ENCODE data around the gene SNRPE. TPM values are rescaled to one million over a fixed set of nuclear protein-coding genes. Genes with fewer than 3 reads are reported as not detected.
A peak's percentile ranks its signal among the peaks of the same experiment; 100 is the strongest.

Gene SNRPE
- total RNA-seq, 1 donor from 2014 or later = 122 TPM

DNA sequence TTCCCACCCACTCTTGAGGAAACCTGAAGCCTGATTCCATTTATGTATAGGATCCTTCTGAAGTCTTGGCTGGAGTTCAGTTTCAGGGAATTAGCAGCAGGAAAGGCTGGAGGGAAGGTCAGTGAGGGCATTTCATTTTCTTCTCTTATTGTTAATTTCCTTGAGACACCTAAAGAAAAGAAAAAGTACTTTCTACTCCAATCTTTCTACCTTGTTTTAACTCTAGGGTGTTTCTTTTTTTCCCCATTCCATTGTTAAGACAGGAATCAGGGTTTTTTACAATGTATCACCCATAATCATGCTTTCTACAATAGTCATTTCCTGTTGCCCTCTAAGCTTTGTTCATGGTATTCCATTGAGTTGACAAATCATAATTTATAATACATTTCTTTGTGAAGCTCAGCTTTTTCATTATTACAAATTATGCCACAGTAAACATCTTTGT is 27.4 kb downstream of the SNRPE start:
- Mint-ChIP-seq H3K4me3 (ENCODE audit: unreplicated experiment) (peak overlapping the region; percentile 56), H3K36me3 (ENCODE audit: low read depth, unreplicated experiment) (peaks cover 3% of the 10 kb centered on the region), H3K9me3 (ENCODE audit: unreplicated experiment) (peaks cover 4% of the 10 kb centered on the region), H3K27ac (ENCODE audit: unreplicated experiment) (peak overlapping the region; percentile 50), H3K4me1 (ENCODE audit: low read depth, unreplicated experiment) (peaks cover 12% of the 10 kb centered on the region), H3K27me3 (ENCODE audit: low read depth, unreplicated experiment) (no peaks in the 10 kb centered on the region)
- peak overlapping the region; percentile 88 for H3K27ac ChIP-seq (ENCODE audit: low read depth, low read length)
- H3K4me1 ChIP-seq (ENCODE audit: insufficient read depth, low read length) = peaks cover 15% of the 10 kb centered on the region
- H4K20me1 ChIP-seq (ENCODE audit: insufficient read depth, low read length) = no peaks in the 10 kb centered on the region
- H2AFZ ChIP-seq (ENCODE audit: low read depth, low read length) = peak overlapping the region; percentile 51
- FAIRE-seq (no peak), DNase-seq (ENCODE audit: low read depth) (peak; percentile 80)
- H3K27me3 ChIP-seq (ENCODE audit: insufficient read depth, low read length) = no peaks in the 10 kb centered on the region
- no peaks in the 10 kb centered on the region for H3K79me2 ChIP-seq (ENCODE audit: insufficient read depth, low read length)
- peak overlapping the region; percentile 53 for H3K9ac ChIP-seq (ENCODE audit: low read length)
- TF ChIP-seq, protein P1, sequence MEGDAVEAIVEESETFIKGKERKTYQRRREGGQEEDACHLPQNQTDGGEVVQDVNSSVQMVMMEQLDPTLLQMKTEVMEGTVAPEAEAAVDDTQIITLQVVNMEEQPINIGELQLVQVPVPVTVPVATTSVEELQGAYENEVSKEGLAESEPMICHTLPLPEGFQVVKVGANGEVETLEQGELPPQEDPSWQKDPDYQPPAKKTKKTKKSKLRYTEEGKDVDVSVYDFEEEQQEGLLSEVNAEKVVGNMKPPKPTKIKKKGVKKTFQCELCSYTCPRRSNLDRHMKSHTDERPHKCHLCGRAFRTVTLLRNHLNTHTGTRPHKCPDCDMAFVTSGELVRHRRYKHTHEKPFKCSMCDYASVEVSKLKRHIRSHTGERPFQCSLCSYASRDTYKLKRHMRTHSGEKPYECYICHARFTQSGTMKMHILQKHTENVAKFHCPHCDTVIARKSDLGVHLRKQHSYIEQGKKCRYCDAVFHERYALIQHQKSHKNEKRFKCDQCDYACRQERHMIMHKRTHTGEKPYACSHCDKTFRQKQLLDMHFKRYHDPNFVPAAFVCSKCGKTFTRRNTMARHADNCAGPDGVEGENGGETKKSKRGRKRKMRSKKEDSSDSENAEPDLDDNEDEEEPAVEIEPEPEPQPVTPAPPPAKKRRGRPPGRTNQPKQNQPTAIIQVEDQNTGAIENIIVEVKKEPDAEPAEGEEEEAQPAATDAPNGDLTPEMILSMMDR (IDR thresholded peaks at IDR 0.05; ENCODE audit: insufficient read depth, low read depth, low read length) = no peak
- TF ChIP-seq EZH2 (IDR thresholded peaks at IDR 0.05; ENCODE audit: insufficient read depth, low read length) = no peak
- no peaks in the 10 kb centered on the region for H3K36me3 ChIP-seq (ENCODE audit: insufficient read depth, low read length)
- peak overlapping the region; percentile 22 for H3K4me3 ChIP-seq (ENCODE audit: insufficient read depth, low read depth, low read length)
- H3K4me2 ChIP-seq (ENCODE audit: low read length) = peak overlapping the region; percentile 68
- H3K9me3 ChIP-seq (ENCODE audit: insufficient read depth, low read depth, low read length) = no peaks in the 10 kb centered on the region

DNA sequence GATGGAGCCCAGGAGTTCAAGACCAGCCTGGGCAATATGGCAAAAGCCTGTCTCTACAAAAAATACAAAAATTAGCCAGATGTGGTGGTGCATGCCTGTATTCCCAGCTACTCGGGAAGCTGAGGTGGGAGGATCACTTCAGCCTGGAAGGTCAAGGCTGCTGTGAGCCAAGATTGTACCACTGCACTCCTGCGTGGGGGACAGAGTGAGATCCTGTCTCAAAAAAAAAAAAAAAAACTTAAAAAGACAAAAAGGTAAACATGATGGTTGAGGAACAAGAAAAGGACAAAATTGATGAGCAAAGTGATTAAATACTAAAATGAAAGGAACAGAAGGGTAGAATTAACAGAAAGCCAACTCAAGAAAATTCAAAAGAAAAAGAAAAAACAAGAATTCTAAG is 30.6 kb downstream of the SNRPE start:
- no peak for FAIRE-seq
- Mint-ChIP-seq H3K4me3 (ENCODE audit: unreplicated experiment) (no peak overlapping the region), H3K4me1 (ENCODE audit: low read depth, unreplicated experiment) (peaks cover 12% of the 10 kb centered on the region), H3K27ac (ENCODE audit: unreplicated experiment) (no peak overlapping the region), H3K9me3 (ENCODE audit: unreplicated experiment) (peaks cover 9% of the 10 kb centered on the region), H3K36me3 (ENCODE audit: low read depth, unreplicated experiment) (peaks cover 10% of the 10 kb centered on the region), H3K27me3 (ENCODE audit: low read depth, unreplicated experiment) (no peaks in the 10 kb centered on the region)
- no peaks in the 10 kb centered on the region for H3K9me3 ChIP-seq (ENCODE audit: insufficient read depth, low read depth, low read length)
- no peaks in the 10 kb centered on the region for H4K20me1 ChIP-seq (ENCODE audit: insufficient read depth, low read length)
- no peaks in the 10 kb centered on the region for H3K79me2 ChIP-seq (ENCODE audit: insufficient read depth, low read length)
- H3K27ac ChIP-seq (ENCODE audit: low read depth, low read length) = no peak overlapping the region
- DNase-seq (ENCODE audit: low read depth) = no peak
- H3K4me3 ChIP-seq (ENCODE audit: insufficient read depth, low read depth, low read length) = no peak overlapping the region
- H2AFZ ChIP-seq (ENCODE audit: low read depth, low read length) = no peak overlapping the region
- H3K4me2 ChIP-seq (ENCODE audit: low read length) = no peak overlapping the region
- no peaks in the 10 kb centered on the region for H3K27me3 ChIP-seq (ENCODE audit: insufficient read depth, low read length)
- H3K9ac ChIP-seq (ENCODE audit: low read length) = no peak overlapping the region
- peaks cover 15% of the 10 kb centered on the region for H3K4me1 ChIP-seq (ENCODE audit: insufficient read depth, low read length)
- no peak for TF ChIP-seq EZH2 (IDR thresholded peaks at IDR 0.05; ENCODE audit: insufficient read depth, low read length)
- H3K36me3 ChIP-seq (ENCODE audit: insufficient read depth, low read length) = no peaks in the 10 kb centered on the region

- H3K27ac Mint-ChIP-seq (ENCODE audit: unreplicated experiment) = no peak overlapping the region
- no peak for DNase-seq (ENCODE audit: low read depth)
- no peaks in the 10 kb centered on the region for H3K4me1 Mint-ChIP-seq (ENCODE audit: low read depth, unreplicated experiment)
- Histone ChIP-seq H3K4me1 (ENCODE audit: insufficient read depth, low read length) (no peaks in the 10 kb centered on the region), H3K9ac (ENCODE audit: low read length) (no peak overlapping the region), H3K4me3 (ENCODE audit: insufficient read depth, low read depth, low read length) (no peak overlapping the region), H3K27me3 (ENCODE audit: insufficient read depth, low read length) (no peaks in the 10 kb centered on the region), H3K79me2 (ENCODE audit: insufficient read depth, low read length) (no peaks in the 10 kb centered on the region), H3K4me2 (ENCODE audit: low read length) (no peak overlapping the region), H3K27ac (ENCODE audit: low read depth, low read length) (no peak overlapping the region), H4K20me1 (ENCODE audit: insufficient read depth, low read length) (no peaks in the 10 kb centered on the region), H3K36me3 (ENCODE audit: insufficient read depth, low read length) (no peaks in the 10 kb centered on the region), H2AFZ (ENCODE audit: low read depth, low read length) (no peak overlapping the region), H3K9me3 (ENCODE audit: insufficient read depth, low read depth, low read length) (no peaks in the 10 kb centered on the region)
- peaks cover 13% of the 10 kb centered on the region for H3K9me3 Mint-ChIP-seq (ENCODE audit: unreplicated experiment)
- no peak overlapping the region for H3K4me3 Mint-ChIP-seq (ENCODE audit: unreplicated experiment)
- TF ChIP-seq EZH2 (IDR thresholded peaks at IDR 0.05; ENCODE audit: insufficient read depth, low read length) = no peak
- TF ChIP-seq, protein P1 (IDR thresholded peaks at IDR 0.05; ENCODE audit: insufficient read depth, low read depth, low read length) = no peak
- peaks cover 8% of the 10 kb centered on the region for H3K36me3 Mint-ChIP-seq (ENCODE audit: low read depth, unreplicated experiment)
- no peaks in the 10 kb centered on the region for H3K27me3 Mint-ChIP-seq (ENCODE audit: low read depth, unreplicated experiment)
- FAIRE-seq = no peak
Observed at GRCh38 chr1:203898458-203899352, 37.3 kb downstream of the SNRPE start.
